Activated CD4-positive, CD25-positive, alpha-beta regulatory T cell (primary cell): Measurements from ENCODE around the gene OR10A3.

ENCODE experiments used
- DNase-seq, 4 experiments: peaks; one replicate each; lab custom pipeline; 2025; lab: John Stamatoyannopoulos, UW

OR10A3 gene

DNA sequence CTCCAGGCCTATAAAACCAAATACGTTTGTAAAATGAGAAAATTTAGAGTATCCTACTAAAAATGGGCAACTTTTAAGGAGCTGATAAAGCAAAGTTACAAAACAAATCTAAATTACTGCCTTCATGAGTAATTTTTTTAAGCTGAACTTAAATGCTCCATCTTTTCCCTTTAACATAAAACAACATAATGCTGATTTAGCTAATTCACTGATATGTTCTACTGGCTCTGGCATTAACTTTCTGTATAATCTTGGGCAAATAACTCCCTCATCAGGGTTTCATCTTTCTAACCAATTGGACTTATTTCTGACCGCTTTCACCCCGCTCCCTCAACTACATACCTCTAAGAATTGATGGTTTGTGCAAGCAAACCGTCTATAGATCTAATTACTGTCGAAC lies 362 bp downstream of the OR10A3 start:
- no peak for DNase-seq

DNA sequence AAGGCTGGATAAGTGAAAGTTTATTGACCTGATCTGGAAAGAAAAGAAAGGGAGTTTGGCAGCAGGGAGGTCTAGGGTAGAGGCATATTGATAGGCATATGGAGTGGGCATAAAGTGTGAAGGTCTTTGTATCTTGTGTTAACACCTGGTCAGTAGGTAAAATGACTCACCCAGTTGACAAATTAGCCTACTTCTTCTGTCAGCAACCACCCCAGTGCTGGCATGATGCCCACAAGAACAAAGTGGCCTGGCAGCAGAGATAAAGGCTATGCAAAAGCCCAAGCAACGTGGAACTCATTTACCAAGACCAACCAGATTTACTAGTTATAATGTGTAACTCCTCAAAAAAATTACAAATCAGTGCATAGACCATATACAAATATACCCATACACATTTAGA lies 4.9 kb downstream of the OR10A3 start:
- no peak for DNase-seq

DNA sequence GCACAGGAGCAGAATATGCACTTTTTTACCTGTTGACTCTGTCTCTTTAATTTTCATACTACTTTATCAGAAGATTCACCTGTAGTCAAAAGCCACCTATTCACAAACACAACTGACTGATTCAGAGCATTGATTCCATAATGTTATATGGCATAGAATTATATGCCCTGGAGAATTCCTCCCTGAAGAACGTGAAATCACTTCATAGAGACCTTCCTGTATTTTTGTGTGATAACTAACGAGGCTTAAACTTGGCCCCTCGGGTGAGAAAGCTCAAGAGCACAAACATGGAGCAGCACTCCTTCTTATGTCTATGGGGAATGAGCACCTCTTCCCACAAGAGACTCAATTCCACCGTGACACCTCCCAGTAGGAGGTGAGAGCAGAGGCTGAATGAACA lies 10.3 kb downstream of the OR10A3 start, which contains the start of gene OR10A6:
Gene OR10A6, minus strand, starts transcription at position 101 of the 400 bp plus-strand sequence. CDS start 2,606 bp downstream, outside the sequence.
- DNase-seq: no peak

GRCh38 chr11:7927635-7928034 lies 13.9 kb downstream of the OR10A3 start:
- DNase-seq: no peak

DNA sequence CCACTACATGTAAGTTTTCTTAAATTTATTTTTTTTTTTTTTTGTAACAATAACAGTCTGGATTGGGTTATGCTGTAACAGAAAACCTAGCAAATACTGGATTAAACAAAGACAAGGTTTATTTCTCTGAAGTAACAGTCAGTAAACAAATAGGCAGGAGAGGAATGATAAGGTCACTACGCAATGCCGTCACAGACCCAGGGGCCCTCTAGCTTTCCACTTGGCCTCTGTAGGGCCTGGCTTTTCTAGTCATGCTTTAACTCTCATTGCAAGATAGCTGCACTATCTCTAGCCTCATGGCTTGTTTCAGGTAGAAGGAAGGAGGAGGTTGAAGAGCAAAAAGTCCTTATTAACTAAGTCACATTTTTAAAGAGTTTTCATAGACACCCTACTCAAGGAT lies 17.0 kb downstream of the OR10A3 start:
- no peak for DNase-seq

DNA sequence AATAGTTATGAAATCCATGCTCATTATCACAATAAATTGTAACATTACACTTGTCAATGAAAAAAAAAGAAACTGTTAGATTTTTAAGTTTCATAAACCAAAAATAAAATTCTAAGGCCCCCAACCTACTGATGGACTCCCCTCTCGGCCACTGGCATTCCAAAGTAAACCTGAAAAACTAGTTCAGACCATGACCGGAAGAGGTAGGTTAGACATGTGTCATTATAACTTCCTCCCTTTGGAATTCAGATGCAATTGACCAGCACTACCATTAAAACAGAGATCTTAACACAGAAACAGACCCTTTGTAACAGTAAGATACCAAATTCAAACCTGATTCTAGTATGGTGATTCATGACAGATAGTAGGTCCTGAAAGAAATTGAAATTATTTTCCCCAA lies 23.4 kb downstream of the OR10A3 start:
- DNase-seq: no peak

GRCh38 chr11:7911011-7911410 lies 30.5 kb downstream of the OR10A3 start:
- no peak for DNase-seq

DNA sequence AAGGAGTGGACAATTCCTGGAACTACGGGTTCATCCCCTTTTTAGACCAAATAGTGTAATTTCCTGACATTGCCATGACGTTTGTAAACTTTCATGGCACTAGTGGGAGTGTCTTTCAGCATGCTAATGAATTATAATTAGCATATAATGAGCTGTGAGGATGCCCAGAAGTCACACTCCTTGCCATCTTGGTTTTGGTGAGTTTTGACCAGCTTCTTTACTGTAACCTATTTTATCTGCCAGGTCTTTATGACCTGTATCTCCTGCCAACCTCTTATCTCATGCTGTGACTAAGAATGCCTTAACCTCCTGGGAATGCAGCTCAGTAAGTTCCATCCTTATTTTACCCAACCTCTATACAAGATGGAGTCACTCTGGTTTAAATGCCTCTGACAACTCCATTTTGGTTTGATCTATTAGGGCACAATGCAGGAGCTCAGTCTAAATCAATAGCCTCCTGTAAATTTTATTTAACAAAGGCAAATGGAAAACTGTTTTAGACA lies 31.2 kb downstream of the OR10A3 start:
- DNase-seq: no peak

DNA sequence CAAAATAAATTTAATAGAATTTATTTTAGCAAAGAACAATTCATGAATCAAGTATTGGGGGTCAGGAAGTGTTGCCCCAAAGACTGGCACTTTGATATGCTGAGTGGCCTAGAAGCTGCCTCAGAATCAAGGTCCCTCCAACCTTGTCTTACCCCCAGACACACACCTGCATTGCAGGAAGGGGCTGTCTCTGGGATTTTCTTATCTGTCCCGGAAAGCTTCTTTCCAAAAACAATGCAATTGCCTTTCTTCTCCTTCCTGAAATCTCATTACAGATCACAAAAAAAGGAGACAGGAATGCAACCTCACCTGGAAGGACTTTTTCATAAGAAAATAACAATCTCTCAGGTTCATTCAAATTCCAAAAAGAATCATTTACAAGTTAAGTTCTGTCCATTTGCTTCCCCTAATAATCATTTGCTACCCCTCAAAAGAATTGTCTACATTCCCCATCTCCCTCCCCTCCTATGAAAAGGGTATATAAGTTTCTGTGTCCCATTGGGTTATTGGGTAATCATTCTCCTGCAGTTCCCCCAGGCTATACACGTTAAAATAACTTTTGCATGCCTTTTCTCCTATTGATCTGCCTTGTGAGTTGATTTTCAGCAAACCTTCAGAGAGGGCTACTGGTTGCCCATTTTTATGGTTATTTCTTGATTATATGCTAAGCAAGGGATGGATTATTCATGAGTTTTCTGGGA lies 31.8 kb downstream of the OR10A3 start:
- no peak for DNase-seq

GRCh38 chr11:7907121-7907520 lies 34.4 kb downstream of the OR10A3 start:
- DNase-seq: no peak

DNA sequence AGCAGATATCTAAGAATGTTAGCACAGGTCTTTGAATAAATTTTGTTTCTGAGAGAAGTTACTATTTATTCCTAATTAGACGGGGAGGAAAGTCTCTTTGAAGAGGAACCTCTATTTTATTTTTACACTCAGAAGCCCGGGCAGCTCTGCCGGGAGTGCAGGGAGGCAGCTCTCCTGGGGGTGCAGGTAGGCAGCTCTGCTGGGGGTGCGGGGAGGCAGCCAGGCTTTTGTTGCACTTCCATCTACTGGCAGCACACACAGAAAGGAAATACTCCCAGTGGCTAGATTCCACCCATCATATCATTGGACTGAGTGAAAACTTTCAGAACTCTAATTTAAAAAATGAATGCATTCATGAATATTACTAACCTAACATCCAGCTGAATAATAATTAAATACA lies 35.0 kb downstream of the OR10A3 start:
- DNase-seq: no peak

DNA sequence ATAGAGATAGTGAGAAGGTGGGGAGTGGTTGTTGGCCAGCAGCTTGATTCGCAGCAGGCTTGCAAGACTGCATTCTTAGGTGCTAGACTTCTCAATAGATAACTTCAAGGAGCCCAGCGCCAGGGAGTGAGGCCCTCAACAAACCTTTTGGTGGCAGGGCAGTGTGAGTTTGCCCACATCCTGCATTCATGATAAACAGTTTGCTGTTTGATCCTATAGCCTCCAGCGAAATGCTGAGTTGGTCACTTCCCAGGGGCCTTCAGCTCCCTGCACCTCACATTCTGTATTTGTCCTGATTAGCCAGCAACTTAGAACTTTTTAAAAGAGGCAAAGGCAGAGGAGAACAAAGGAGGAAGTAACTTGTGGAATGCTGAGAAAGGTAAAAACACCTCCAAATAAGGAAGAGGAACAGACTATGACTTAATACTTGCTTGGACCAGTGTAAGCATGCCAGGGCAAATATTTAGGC lies 35.5 kb downstream of the OR10A3 start:
- DNase-seq: no peak

- no peak for DNase-seq
These were observed 36.0 kb downstream of the OR10A3 start for GRCh38 chr11:7905549-7905948.

GRCh38 chr11:7904917-7905316 lies 36.6 kb downstream of the OR10A3 start:
- DNase-seq: no peak

DNA sequence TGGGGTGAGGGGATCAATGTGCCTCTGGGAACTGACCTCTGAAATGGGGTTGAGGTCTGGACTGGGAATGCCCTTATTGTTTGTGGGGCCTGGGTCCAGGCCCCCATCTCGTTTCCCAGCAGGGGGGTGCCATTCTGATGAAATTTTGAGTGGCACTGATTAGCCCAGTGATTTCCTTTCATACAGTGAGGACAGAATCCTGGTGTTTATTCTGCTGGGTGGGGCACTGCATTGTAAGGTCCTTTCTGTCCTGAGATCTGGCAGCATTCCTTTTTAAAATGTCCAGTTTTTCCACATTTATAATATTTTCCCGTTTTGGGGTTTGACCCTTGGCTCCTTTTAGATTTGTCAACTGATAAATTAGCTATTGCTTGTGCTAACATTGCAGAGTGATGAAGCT lies 37.6 kb downstream of the OR10A3 start:
- DNase-seq: no peak

- no peak for DNase-seq
These were observed 40.1 kb downstream of the OR10A3 start for GRCh38 chr11:7901319-7901854.

- DNase-seq: no peak
These were observed 40.8 kb downstream of the OR10A3 start for GRCh38 chr11:7900686-7901085.

DNA sequence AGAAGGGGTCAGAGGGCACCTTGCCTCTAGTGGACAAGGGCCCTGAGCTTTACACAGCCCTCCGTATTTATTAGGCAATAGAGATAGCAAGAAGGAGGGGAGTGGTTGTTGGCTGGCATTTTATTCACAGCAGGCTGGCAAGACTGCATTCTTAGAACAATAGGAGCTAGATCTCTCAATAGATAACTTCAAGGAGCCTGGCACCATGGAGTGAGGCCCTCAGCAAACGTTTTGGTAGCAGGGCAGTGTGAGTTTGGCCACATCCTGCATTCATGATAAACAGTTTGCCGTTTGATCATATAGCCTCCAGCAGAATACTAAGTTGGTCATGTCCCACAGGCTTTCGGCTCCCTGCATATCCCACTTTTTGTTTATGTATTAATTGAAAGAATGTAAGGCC lies 42.1 kb downstream of the OR10A3 start:
- no peak for DNase-seq

- DNase-seq: no peak
These were observed 42.7 kb downstream of the OR10A3 start for GRCh38 chr11:7898666-7899283.

GRCh38 chr11:7896009-7896785 lies 45.3 kb downstream of the OR10A3 start:
- DNase-seq: no peak

DNA sequence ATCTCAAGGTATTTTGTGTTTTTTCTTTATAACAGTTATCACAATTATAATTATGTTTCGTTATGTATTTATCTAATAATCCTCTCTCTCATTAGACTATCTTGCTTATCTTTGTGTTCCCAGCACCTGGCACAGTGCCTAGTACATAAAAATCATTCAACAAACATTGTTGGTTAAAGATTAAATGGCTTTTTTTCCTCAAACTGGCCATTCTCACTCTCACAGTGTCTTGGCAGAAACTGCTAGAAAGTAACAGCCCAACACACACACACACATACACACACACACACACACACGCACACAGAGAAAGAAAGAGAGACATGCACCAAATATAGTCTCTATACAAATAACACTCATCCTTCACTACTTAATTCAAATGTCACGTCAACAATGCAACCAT lies 47.3 kb downstream of the OR10A3 start:
- DNase-seq: no peak

DNA sequence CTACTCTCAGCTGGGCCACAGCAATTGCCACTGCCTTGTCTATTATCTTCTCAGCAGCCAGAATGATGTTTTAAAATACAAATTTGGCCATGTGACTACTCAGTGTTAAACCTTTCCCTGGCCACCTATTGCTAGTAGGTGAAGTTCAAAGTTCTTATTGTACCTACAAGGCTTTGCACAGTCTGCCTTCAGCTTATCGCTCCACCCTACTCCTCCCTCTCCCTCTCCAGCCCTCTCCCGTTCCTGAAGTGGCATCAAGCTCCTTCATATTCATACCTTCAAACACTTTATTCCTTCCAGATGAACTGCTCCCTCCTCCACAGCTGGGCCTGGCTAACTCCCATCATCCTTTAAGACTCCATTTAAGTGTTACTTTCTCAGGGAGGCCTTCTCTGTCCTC lies 47.7 kb downstream of the OR10A3 start:
- no peak for DNase-seq
